ENCODE data around the gene OVOL2. TPM values are rescaled to one million over a fixed set of nuclear protein-coding genes. Genes with fewer than 3 reads are reported as not detected.

OVOL2 gene
- total RNA-seq, 3 donors from 2014 or later, result 21.0 to 34.1 TPM; not detected in 1

- no peaks in the 10 kb centered on the region for H3K27me3 ChIP-seq
- TF ChIP-seq POLR2A (IDR thresholded peaks at IDR 0.05), result no peak
- TF ChIP-seq CTCF (IDR thresholded peaks at IDR 0.05), result no peak
- no peak for TF ChIP-seq POLR2AphosphoS5 (IDR thresholded peaks at IDR 0.05)
- DNase-seq (ENCODE audit: low spot score in 2 of 2), result no peak
- intact Hi-C loops (cut with DNase I; ENCODE audit: low total_unique reads), result loop anchor here (2.0 kb wide), 1 partner anchor 28 kb away; no protein-coding TSS in a partner anchor
- H3K27ac ChIP-seq, result no peak overlapping the region
- no peaks in the 10 kb centered on the region for H3K9me3 ChIP-seq
- no peaks in the 10 kb centered on the region for H3K4me1 ChIP-seq
- H3K4me3 ChIP-seq, result no peak overlapping the region
- H3K36me3 ChIP-seq, result no peaks in the 10 kb centered on the region
Measured at GRCh38 chr20:18004384-18005031, 53.2 kb downstream of the OVOL2 start.

GRCh38 chr20:18003897-18004296 is 53.8 kb downstream of the OVOL2 start:
- TF ChIP-seq CTCF (IDR thresholded peaks at IDR 0.05) (no peak), POLR2AphosphoS5 (IDR thresholded peaks at IDR 0.05) (no peak), POLR2A (IDR thresholded peaks at IDR 0.05) (no peak)
- Histone ChIP-seq H3K4me1 (no peaks in the 10 kb centered on the region), H3K27me3 (no peaks in the 10 kb centered on the region), H3K4me3 (no peak overlapping the region), H3K9me3 (no peaks in the 10 kb centered on the region), H3K36me3 (no peaks in the 10 kb centered on the region), H3K27ac (no peak overlapping the region)
- no peak for DNase-seq (ENCODE audit: low spot score in 2 of 2)
- intact Hi-C loops (cut with DNase I; ENCODE audit: low total_unique reads), result loop anchor here (2.0 kb wide), 2 partner anchors 27 to 67 kb away; no protein-coding TSS in a partner anchor

- Histone ChIP-seq H3K36me3 (no peaks in the 10 kb centered on the region), H3K27ac (peak overlapping the region; percentile 69 to 79), H3K4me3 (no peak overlapping the region), H3K9me3 (no peaks in the 10 kb centered on the region), H3K27me3 (no peaks in the 10 kb centered on the region), H3K4me1 (no peaks in the 10 kb centered on the region)
- TF ChIP-seq CTCF (IDR thresholded peaks at IDR 0.05), result no peak
- TF ChIP-seq POLR2A (IDR thresholded peaks at IDR 0.05), result no peak
- TF ChIP-seq POLR2AphosphoS5 (IDR thresholded peaks at IDR 0.05), result peak; percentile 43 to 75 (median 60)
- peak; percentile 69 to 90 for DNase-seq (ENCODE audit: low spot score in 2 of 2)
- intact Hi-C loops (cut with DNase I; ENCODE audit: low total_unique reads), result no loop called here
Measured at GRCh38 chr20:18001131-18001921, 56.4 kb downstream of the OVOL2 start.

GRCh38 chr20:17999566-17999965 is 58.1 kb downstream of the OVOL2 start:
- H3K9me3 ChIP-seq, result no peaks in the 10 kb centered on the region
- H3K27me3 ChIP-seq, result no peaks in the 10 kb centered on the region
- intact Hi-C loops (cut with DNase I; ENCODE audit: low total_unique reads), result no loop called here
- no peak overlapping the region for H3K27ac ChIP-seq
- no peaks in the 10 kb centered on the region for H3K4me1 ChIP-seq
- TF ChIP-seq CTCF (IDR thresholded peaks at IDR 0.05) (no peak), POLR2AphosphoS5 (IDR thresholded peaks at IDR 0.05) (no peak), POLR2A (IDR thresholded peaks at IDR 0.05) (no peak)
- no peak overlapping the region for H3K4me3 ChIP-seq
- H3K36me3 ChIP-seq, result no peaks in the 10 kb centered on the region
- no peak for DNase-seq (ENCODE audit: low spot score in 2 of 2)

GRCh38 chr20:17998446-17998845 is 59.3 kb downstream of the OVOL2 start:
- H3K27ac ChIP-seq, result no peak overlapping the region
- intact Hi-C loops (cut with DNase I; ENCODE audit: low total_unique reads), result no loop called here

More at GRCh38 chr20:17998446-17998845, 59.3 kb downstream of the OVOL2 start:
- no peaks in the 10 kb centered on the region for H3K36me3 ChIP-seq
- H3K4me1 ChIP-seq, result no peaks in the 10 kb centered on the region
- H3K4me3 ChIP-seq, result no peak overlapping the region
- TF ChIP-seq POLR2AphosphoS5 (IDR thresholded peaks at IDR 0.05) (no peak), CTCF (IDR thresholded peaks at IDR 0.05) (no peak), POLR2A (IDR thresholded peaks at IDR 0.05) (no peak)
- DNase-seq (ENCODE audit: low spot score in 2 of 2), result no peak
- no peaks in the 10 kb centered on the region for H3K9me3 ChIP-seq
- H3K27me3 ChIP-seq, result no peaks in the 10 kb centered on the region
